Ovary (tissue), 9 donors: ENCODE data around the gene COBL. TPM values are rescaled to one million over a fixed set of nuclear protein-coding genes. Genes with fewer than 3 reads are reported as not detected.

Experiments used
- DNase-seq, 5 donors: peaks; one replicate each; pipeline ENCODE4 v3.0.0-alpha.2; 2019 to 2020
- H3K27ac ChIP-seq, 2 donors: fragments of 200-600 bp; one replicate each; pipeline versions ENCODE4 v1.5.1 to v1.8.0; 2019 to 2022
- H3K27me3 ChIP-seq: fragments of 200-600 bp; one replicate; pipeline ENCODE4 v1.8.0; 2022
- H3K36me3 ChIP-seq: fragments of 200-600 bp; sonication (generic); one replicate; pipeline ENCODE4 v1.5.1; 2019
- H3K4me1 ChIP-seq: one replicate; pipeline ENCODE4 v1.8.1; 2013; ENCODE audit warnings: mild to moderate bottlenecking, moderate library complexity; ENCODE audit not compliant: insufficient read depth
- H3K4me3 ChIP-seq: fragments of 200-600 bp; sonication (generic); one replicate; pipeline ENCODE4 v1.5.1; 2017
- H3K9me3 ChIP-seq, 2 donors: fragments of 200-600 bp in 1 of 2; sonication (generic) in 1 of 2; one replicate each; pipeline versions ENCODE4 v1.5.1 to v1.8.1; 2013 to 2019; ENCODE audit warnings: mild to moderate bottlenecking in 1 of 2, moderate library complexity in 1 of 2
- EP300 ChIP-seq: sonication (generic); formaldehyde crosslinking; IDR thresholded peaks from one replicate; pipeline ENCODE4 v1.6.1; 2017; ENCODE audit warnings: antibody characterized with exemption
- POLR2A ChIP-seq: fragments of 450-650 bp; IDR thresholded peaks from one replicate; pipeline ENCODE4 v1.6.1; 2017; ENCODE audit warnings: antibody characterized with exemption, mild to moderate bottlenecking, moderate library complexity
- WGBS, 3 donors: extraction: QIAGEN DNeasy Blood & Tissue Kit in 1 of 3; methylation state at CpG; one replicate each; pipeline versions ENCODE4 v1.1.5 to v1.1.7; 2013 to 2017; 5-methylcytosine and 5-hydroxymethylcytosine counted together
- intact Hi-C, 4 donors: fragments of 100-400 bp; cut with DNase I; formaldehyde crosslinking; loops; one replicate each; pipeline versions ENCODE4 v1.11.0 to v1.15.1; 2022 to 2023
- polyA plus RNA-seq, 2 donors: library from polyadenylated mRNA; stranded (reverse); fragments of 200-250 nt in 1 of 2; fragments of 350-450 nt in 1 of 2; fragmentation: Illumina TruSeq in 1 of 2; extraction: RNeasy Lipid Tissue Mini Kit (QIAGEN cat#74804) in 1 of 2; gene quantifications; one replicate each; pipeline ENCODE4 v1.2.3, GENCODE V29; 2013 to 2014
- total RNA-seq, 7 donors: library from RNA; depleted of rRNA in 2 of 7; stranded (reverse); fragments of >200 nt in 2 of 7; fragmentation: NEBNext Ultra II Directional in 3 of 7; extraction: Animal tissue kit (Norgen Biotek cat#: 25700) in 3 of 7; gene quantifications; one replicate each; pipeline versions ENCODE4 v1.1.0 to v1.2.4, GENCODE V29; 2016 to 2023
- TF ChIP-seq, protein P1 (sequence below), 3 donors: fragments of 450-650 bp in 2 of 3; fragments of 200-600 bp in 1 of 3; IDR thresholded peaks; one replicate each; pipeline versions ENCODE4 v1.5.1 to v1.8.0; 2016 to 2022; ENCODE audit warnings: antibody characterized with exemption in 3 of 3, mild to moderate bottlenecking in 1 of 3
- donor health status: DM: no; HTN: no; CAD: no; lungs with moderate emphysema.
- donor health status: DM: no; HTN: no; CAD: no.
- donor health status: Bipolar disorder and iron deficiency.
- donor health status: DM: yes; HTN: yes; CAD: no.
- donor health status: DM: no; HTN: no; CAD: no.
- donor health status: DM: yes; HTN: yes; CAD: no.

The COBL gene
- total and polyA plus RNA-seq, 9 donors, result 0.87 to 33.4 (median 3.9) TPM

DNA sequence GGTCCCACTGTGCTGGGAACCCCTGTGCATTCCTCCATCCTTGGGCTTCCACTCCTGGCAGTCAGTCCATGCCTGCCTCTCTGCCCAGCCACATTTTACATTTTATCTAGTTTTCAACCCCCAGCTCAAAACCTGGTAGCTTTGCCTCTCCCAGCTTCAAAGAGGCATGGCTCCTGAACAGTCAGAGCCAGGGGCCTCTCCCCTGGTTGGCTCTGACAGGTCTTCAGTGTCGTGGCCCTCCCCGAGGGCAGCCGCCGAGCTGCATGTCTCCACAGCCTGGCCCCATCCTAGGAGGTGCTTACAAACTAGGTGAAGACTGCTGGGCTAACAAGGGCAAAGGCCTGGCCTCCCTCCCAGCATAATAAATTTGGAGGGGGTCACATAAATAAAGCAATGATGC is 14.8 kb downstream of the COBL start:
- intact Hi-C loops, result no loop called here
- Histone ChIP-seq H3K27ac (no peak overlapping the region), H3K4me1 (no peaks in the 10 kb centered on the region), H3K9me3 (no peaks in the 10 kb centered on the region), H3K36me3 (no peaks in the 10 kb centered on the region), H3K4me3 (no peak overlapping the region), H3K27me3 (no peaks in the 10 kb centered on the region)
- WGBS, 3 donors, result 84 to 96% (median 92%) methylated on average over 4 of the region's 4 CpGs
- no peak for DNase-seq
- no peak for TF ChIP-seq POLR2A
- TF ChIP-seq EP300, result no peak
- TF ChIP-seq, protein P1, sequence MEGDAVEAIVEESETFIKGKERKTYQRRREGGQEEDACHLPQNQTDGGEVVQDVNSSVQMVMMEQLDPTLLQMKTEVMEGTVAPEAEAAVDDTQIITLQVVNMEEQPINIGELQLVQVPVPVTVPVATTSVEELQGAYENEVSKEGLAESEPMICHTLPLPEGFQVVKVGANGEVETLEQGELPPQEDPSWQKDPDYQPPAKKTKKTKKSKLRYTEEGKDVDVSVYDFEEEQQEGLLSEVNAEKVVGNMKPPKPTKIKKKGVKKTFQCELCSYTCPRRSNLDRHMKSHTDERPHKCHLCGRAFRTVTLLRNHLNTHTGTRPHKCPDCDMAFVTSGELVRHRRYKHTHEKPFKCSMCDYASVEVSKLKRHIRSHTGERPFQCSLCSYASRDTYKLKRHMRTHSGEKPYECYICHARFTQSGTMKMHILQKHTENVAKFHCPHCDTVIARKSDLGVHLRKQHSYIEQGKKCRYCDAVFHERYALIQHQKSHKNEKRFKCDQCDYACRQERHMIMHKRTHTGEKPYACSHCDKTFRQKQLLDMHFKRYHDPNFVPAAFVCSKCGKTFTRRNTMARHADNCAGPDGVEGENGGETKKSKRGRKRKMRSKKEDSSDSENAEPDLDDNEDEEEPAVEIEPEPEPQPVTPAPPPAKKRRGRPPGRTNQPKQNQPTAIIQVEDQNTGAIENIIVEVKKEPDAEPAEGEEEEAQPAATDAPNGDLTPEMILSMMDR (IDR thresholded peaks at IDR 0.05), result no peak

DNA sequence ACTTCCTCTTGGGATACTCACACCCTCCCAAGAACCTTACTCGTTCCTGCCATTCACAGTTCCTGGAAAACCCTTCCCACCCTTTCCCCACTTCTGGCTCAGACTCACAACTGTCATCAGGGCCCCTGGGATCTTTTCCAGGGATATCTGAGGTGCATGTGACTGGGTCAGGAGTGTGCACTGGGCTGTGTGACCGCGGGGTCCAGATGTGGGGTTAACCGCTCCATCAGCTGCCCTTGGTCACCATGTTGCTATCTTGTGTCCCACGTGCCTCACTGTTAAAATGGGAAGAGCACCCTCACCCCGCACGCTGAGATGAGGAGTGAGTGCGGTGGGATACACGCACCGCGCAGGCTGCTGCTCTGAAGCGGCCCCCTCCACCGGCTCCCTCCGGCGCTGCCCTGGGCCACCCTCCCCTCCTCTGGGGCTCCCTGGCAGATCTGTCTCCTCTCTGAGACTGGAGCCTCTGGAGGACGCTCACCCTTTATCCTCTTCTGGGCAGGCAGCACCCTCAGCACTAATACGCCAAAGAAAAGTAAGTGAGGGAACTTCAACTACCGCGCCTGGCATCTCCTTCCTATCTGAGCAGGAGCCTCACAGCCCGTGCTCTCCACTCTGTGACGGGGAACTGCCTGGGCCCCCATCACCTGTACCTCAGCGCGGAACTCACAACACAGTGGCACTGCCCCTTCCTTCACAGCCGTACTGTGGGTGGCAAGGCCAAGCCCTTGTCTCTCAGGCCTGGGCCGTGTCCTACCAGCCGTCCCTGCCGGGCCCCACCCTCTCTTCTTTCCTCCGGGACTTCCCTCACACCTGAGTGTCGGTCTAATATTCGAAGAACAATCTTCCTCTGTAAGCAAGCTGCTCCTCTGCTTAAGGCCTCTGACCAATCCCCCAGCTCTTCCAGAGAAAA is 15.6 kb downstream of the COBL start:
- intact Hi-C loops, result no loop called here
- no peaks in the 10 kb centered on the region for H3K27me3 ChIP-seq
- WGBS, 3 donors, result 93 to 94% (median 93%) methylated on average over 30 of the region's 30 CpGs
- no peaks in the 10 kb centered on the region for H3K9me3 ChIP-seq
- H3K27ac ChIP-seq, result no peak overlapping the region
- DNase-seq, result no peak
- no peaks in the 10 kb centered on the region for H3K4me1 ChIP-seq
- TF ChIP-seq EP300, result no peak
- TF ChIP-seq, protein P1 (IDR thresholded peaks at IDR 0.05), result no peak
- H3K4me3 ChIP-seq, result no peak overlapping the region
- no peaks in the 10 kb centered on the region for H3K36me3 ChIP-seq

DNA sequence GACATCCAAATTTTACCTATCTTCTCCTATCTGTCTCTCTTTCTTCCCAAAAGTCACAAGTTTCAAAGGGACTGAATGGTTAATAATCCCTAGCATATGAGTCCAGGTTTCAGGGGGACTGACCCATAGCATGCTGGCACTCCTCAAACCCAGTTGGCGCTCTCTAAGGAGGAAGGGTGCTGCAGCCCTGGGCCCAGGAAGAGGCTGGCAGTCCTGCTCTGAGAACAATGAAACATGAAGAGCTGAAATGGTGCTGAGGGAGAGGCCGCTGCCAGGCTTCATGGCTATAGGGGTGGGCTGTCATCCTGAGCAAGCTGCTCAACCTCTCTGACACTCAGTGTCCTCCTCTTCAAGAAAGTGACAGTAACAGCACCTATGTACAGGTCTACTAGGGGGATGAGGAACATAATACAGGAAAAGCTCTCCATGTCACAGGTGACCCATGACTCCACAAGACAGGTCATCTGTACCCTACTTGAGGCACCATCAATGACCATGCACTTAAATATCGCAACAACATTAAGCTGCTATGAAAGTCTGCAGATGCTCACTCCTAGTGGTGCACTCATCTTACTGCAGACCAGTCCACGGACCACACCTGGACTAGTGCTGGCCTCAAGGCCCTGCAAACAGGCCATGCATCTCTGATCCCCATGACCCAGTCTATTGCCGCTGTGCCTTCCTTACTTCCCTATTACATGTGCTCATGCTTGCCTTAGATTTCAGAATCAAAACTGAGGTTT is 17.0 kb downstream of the COBL start:
- H3K27me3 ChIP-seq, result no peaks in the 10 kb centered on the region
- no peak overlapping the region for H3K4me3 ChIP-seq
- 93 to 95% (median 94%) methylated on average over 5 of the region's 5 CpGs for WGBS, 3 donors
- H3K9me3 ChIP-seq, result no peaks in the 10 kb centered on the region
- no peaks in the 10 kb centered on the region for H3K4me1 ChIP-seq
- no peak for DNase-seq
- no peaks in the 10 kb centered on the region for H3K36me3 ChIP-seq
- H3K27ac ChIP-seq, result no peak overlapping the region
- intact Hi-C loops, result no loop called here
- no peak for TF ChIP-seq EP300
- TF ChIP-seq, protein P1 (IDR thresholded peaks at IDR 0.05), result no peak
- TF ChIP-seq POLR2A, result no peak

DNA sequence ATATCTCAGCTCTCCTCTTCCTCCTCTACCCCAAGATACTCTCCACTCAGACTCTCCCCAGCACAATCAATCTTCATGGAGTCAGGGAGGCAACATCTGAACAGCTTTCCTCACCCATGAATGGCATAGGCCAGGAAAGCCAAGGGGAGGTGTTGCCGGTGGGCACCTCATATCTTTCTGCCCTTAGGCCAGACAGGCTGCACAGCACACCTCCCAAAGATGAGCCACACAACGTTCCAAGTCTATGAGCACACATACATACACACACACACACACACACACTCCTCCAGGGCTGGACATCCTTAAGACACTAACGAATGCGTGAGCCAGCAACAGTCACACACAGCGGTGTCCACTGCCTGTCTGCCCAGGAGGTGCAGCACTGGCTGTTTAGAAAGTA is 17.7 kb downstream of the COBL start:
- TF ChIP-seq, protein P1 (IDR thresholded peaks at IDR 0.05), result no peak
- TF ChIP-seq POLR2A (no peak), EP300 (no peak)
- Histone ChIP-seq H3K4me3 (no peak overlapping the region), H3K36me3 (no peaks in the 10 kb centered on the region), H3K27ac (no peak overlapping the region), H3K4me1 (no peaks in the 10 kb centered on the region), H3K27me3 (no peaks in the 10 kb centered on the region), H3K9me3 (no peaks in the 10 kb centered on the region)
- DNase-seq, result no peak
- WGBS, 3 donors, result 81 to 86% (median 81%) methylated on average over 5 of the region's 5 CpGs
- intact Hi-C loops, result no loop called here
